ENCODE data around the gene NDUFB5.

DNA sequence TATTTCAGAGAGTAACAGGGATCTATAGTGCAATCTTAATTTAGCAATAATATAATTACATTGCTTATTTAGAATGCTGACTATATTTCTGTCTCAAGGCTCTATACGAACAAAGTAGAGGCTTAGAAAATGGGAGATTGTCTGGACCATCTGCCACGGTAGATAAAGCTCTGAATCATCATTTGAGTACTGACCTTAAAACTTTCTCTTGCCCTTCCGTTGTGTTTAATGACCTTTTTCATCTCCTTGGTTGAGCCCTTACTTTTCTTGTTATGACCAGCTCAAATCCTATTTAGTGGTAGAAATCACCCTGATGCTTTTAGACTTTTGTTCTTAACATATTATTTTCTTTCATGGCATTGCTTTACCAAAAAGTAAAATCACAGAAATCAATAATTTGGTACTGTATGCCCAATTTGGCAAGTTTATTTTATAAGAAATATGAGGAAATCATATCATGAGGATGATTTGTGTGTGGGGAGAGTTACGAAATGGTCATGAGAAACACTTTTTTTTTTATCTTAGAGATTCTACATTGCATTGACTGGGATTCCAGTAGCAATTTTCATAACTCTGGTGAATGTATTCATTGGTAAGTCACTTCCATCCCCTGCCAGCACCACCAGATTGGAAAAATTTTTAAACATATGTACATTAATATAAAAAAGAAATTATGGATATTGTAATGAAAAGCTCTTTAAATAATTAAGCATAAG is 11.0 kb downstream of the NDUFB5 start:
- TF ChIP-seq SMC3 (conservative IDR thresholded peaks at IDR 0.05; ENCODE audit: poor library complexity) (no peak), EZH2 (IDR thresholded peaks at IDR 0.05; ENCODE audit: borderline replicate concordance, insufficient read depth, low read length, poor library complexity, severe bottlenecking) (no peak), POLR2AphosphoS5 (IDR thresholded peaks at IDR 0.05) (no peak)
